HEK293 (cell line): Measurements from ENCODE around the gene SMAD4.

Source experiments
- CTCF ChIA-PET: fragments of 350-600 bp; formaldehyde crosslinking; extraction: SDS; loops from one replicate; lab custom pipeline; 2021; ENCODE audit warnings: antibody characterized with exemption; lab: Yijun Ruan, JAX
- POLR2A ChIA-PET: fragments of 300-600 bp; formaldehyde crosslinking; extraction: SDS; loops from one replicate; lab custom pipeline; 2020; ENCODE audit warnings: antibody characterized with exemption, inconsistent platforms; lab: Yijun Ruan, JAX
- H3K27ac ChIP-seq: fragments of 200-500 bp; sonication (Bioruptor generic); 2 replicates; pipeline ENCODE4 v1.5.1; 2014; ENCODE audit warnings: low read depth, low read length, control low read depth, inconsistent platforms; ENCODE audit errors: extremely low read depth
- H3K36me3 ChIP-seq, 2 experiments: fragments of 200-500 bp in 1 of 2; sonication (Bioruptor generic) in 1 of 2; 1 replicate in 1 of 2; 2 replicates in 1 of 2; pipeline ENCODE4 v1.5.1; 2014 to 2017; ENCODE audit warnings: inconsistent platforms in 2 of 2, low read length in 2 of 2; ENCODE audit not compliant: control insufficient read depth in 2 of 2, insufficient read depth in 1 of 2
- H3K4me1 ChIP-seq: fragments of 200-500 bp; sonication (Bioruptor generic); 2 replicates; pipeline ENCODE4 v1.5.1; 2014; ENCODE audit warnings: mild to moderate bottlenecking, low read length, inconsistent platforms; ENCODE audit not compliant: control insufficient read depth, insufficient read depth
- H3K4me3 ChIP-seq: 2 replicates; pipeline ENCODE4 v1.5.1; 2011; ENCODE audit warnings: low read depth, mild to moderate bottlenecking, control low read depth, low read length, moderate library complexity
- H3K9me3 ChIP-seq: fragments of 200-500 bp; sonication (Bioruptor generic); 2 replicates; pipeline ENCODE4 v1.5.1; 2014; ENCODE audit warnings: low read depth, low read length, inconsistent platforms; ENCODE audit not compliant: control insufficient read depth, insufficient read depth
- OVOL3 ChIP-seq: fragments of 450-650 bp; formaldehyde crosslinking; IDR thresholded peaks from 2 replicates; pipeline ENCODE4 v1.5.1; 2016; ENCODE audit warnings: missing biosample characterization, missing genetic modification characterization
- PRDM4 ChIP-seq: fragments of 450-650 bp; formaldehyde crosslinking; IDR thresholded peaks from 2 replicates; pipeline ENCODE4 v1.5.1; 2017; ENCODE audit warnings: missing biosample characterization, missing genetic modification characterization
- PRDM6 ChIP-seq: fragments of 450-650 bp; formaldehyde crosslinking; IDR thresholded peaks from 2 replicates; pipeline ENCODE4 v1.5.1; 2017; ENCODE audit warnings: missing biosample characterization, missing genetic modification characterization
- SP2 ChIP-seq: fragments of 450-650 bp; formaldehyde crosslinking; IDR thresholded peaks from 2 replicates; pipeline ENCODE4 v1.5.1; 2016; ENCODE audit warnings: missing biosample characterization, missing genetic modification characterization
- TCF7L2 ChIP-seq: IDR thresholded peaks from 2 replicates; pipeline ENCODE4 v1.6.1; 2011; ENCODE audit warnings: low read depth, mild to moderate bottlenecking, inconsistent platforms, low read length, moderate library complexity, borderline replicate concordance
- ZBTB20 ChIP-seq: fragments of 450-650 bp; formaldehyde crosslinking; IDR thresholded peaks from 2 replicates; pipeline ENCODE4 v1.5.1; 2016; ENCODE audit warnings: missing biosample characterization, missing genetic modification characterization
- ZNF121 ChIP-seq: fragments of 450-650 bp; formaldehyde crosslinking; IDR thresholded peaks from 2 replicates; pipeline ENCODE4 v1.5.1; 2016; ENCODE audit warnings: missing biosample characterization, missing genetic modification characterization
- ZNF140 ChIP-seq: fragments of 450-650 bp; formaldehyde crosslinking; IDR thresholded peaks from 2 replicates; pipeline ENCODE4 v1.5.1; 2016; ENCODE audit warnings: missing biosample characterization, missing genetic modification characterization
- ZNF2 ChIP-seq: fragments of 450-650 bp; formaldehyde crosslinking; IDR thresholded peaks from 2 replicates; pipeline ENCODE4 v1.5.1; 2016; ENCODE audit warnings: missing biosample characterization, missing genetic modification characterization
- ZNF23 ChIP-seq: fragments of 450-650 bp; formaldehyde crosslinking; IDR thresholded peaks from 2 replicates; pipeline ENCODE4 v1.5.1; 2016; ENCODE audit warnings: missing biosample characterization, missing genetic modification characterization, borderline replicate concordance
- ZNF354C ChIP-seq: fragments of 450-650 bp; formaldehyde crosslinking; IDR thresholded peaks from 2 replicates; pipeline ENCODE4 v1.5.1; 2016; ENCODE audit warnings: missing biosample characterization, missing genetic modification characterization, low read depth, borderline replicate concordance
- ZNF404 ChIP-seq: fragments of 450-650 bp; formaldehyde crosslinking; IDR thresholded peaks from 2 replicates; pipeline ENCODE4 v1.5.1; 2017; ENCODE audit warnings: missing biosample characterization, missing genetic modification characterization
- ZNF433 ChIP-seq: fragments of 450-650 bp; formaldehyde crosslinking; IDR thresholded peaks from 2 replicates; pipeline ENCODE4 v1.5.1; 2016; ENCODE audit warnings: missing biosample characterization, missing genetic modification characterization, low read depth
- ZNF530 ChIP-seq: fragments of 450-650 bp; formaldehyde crosslinking; IDR thresholded peaks from 2 replicates; pipeline ENCODE4 v1.5.1; 2016; ENCODE audit warnings: low read depth, missing biosample characterization, missing genetic modification characterization
- ZNF830 ChIP-seq: fragments of 450-650 bp; IDR thresholded peaks from 2 replicates; pipeline ENCODE4 v1.5.0; 2018; ENCODE audit warnings: missing biosample characterization, missing genetic modification characterization, low read depth, mild to moderate bottlenecking, moderate library complexity
- ZNF843 ChIP-seq: fragments of 450-650 bp; formaldehyde crosslinking; IDR thresholded peaks from 2 replicates; pipeline ENCODE4 v1.5.1; 2016; ENCODE audit warnings: missing biosample characterization, missing genetic modification characterization
- ZXDB ChIP-seq: fragments of 450-650 bp; formaldehyde crosslinking; IDR thresholded peaks from 2 replicates; pipeline ENCODE4 v1.5.1; 2016; ENCODE audit warnings: missing biosample characterization, missing genetic modification characterization

The SMAD4 gene

GRCh38 chr18:50987261-50987660, 42.8 kb upstream of the SMAD4 start:
- no peak overlapping the region for H3K27ac ChIP-seq
- TF ChIP-seq SP2 (tag by site-specific recombination) (no peak), ZXDB (no peak)
- TF ChIP-seq, all 188 proteins: peak for 0
- no peaks in the 10 kb centered on the region for H3K4me1 ChIP-seq
- no peaks in the 10 kb centered on the region for H3K9me3 ChIP-seq
- H3K4me3 ChIP-seq: no peak overlapping the region
- POLR2A ChIA-PET: interaction anchor here (0.9 to 2.2 kb wide), 3 partner anchors 19 to 42 kb away, joined by 3 to 10 read pairs (median 3); partner anchors contain the start of genes ELAC1 and SMAD4
- CTCF ChIA-PET: interaction anchor here (1.8 to 1.9 kb wide), 2 partner anchors 10 to 64 kb away, joined by 5 to 7 read pairs; no protein-coding TSS in a partner anchor
- no peaks in the 10 kb centered on the region; a peak in 1 of 3 replicates for H3K36me3 ChIP-seq

- no peak for TF ChIP-seq ZNF830 (tag by site-specific recombination)
- no peak for TF ChIP-seq ZNF354C (tag by site-specific recombination)
- no peak for TF ChIP-seq TCF7L2
- no peak for TF ChIP-seq ZNF404
- TF ChIP-seq PRDM6 (tag by site-specific recombination): no peak
- no peak for TF ChIP-seq ZNF2 (tag by site-specific recombination)
- no peak for TF ChIP-seq ZNF121 (tag by site-specific recombination)
- TF ChIP-seq ZNF140 (tag by site-specific recombination): no peak
- TF ChIP-seq ZNF843: no peak
- no peak for TF ChIP-seq ZBTB20 (tag by site-specific recombination)
- no peak for TF ChIP-seq ZNF23 (tag by site-specific recombination)
- ChIA-PET POLR2A (no interaction called here), CTCF (interaction anchor here (0.8 kb wide), 1 partner anchor 111 kb away, joined by 6 read pairs; the partner anchor contains the start of gene ME2)
- no peaks in the 10 kb centered on the region for H3K4me1 ChIP-seq
- no peak overlapping the region for H3K4me3 ChIP-seq
- no peak overlapping the region for H3K27ac ChIP-seq
- H3K9me3 ChIP-seq: no peaks in the 10 kb centered on the region
- no peaks in the 10 kb centered on the region for H3K36me3 ChIP-seq
Observed at GRCh38 chr18:50989711-50990110, 40.3 kb upstream of the SMAD4 start.

GRCh38 chr18:50992351-50992762, 37.7 kb upstream of the SMAD4 start:
- Histone ChIP-seq H3K27ac (no peak overlapping the region), H3K36me3 (no peaks in the 10 kb centered on the region), H3K9me3 (no peaks in the 10 kb centered on the region), H3K4me1 (no peaks in the 10 kb centered on the region), H3K4me3 (no peak overlapping the region)
- POLR2A ChIA-PET: no interaction called here
- CTCF ChIA-PET: no interaction called here
- TF ChIP-seq ZNF530 (no peak), PRDM4 (tag by site-specific recombination) (no peak), OVOL3 (tag by site-specific recombination) (no peak), ZNF433 (tag by site-specific recombination) (no peak)
